Endothelial cell of umbilical vein (primary cell): ENCODE results near the gene OGDH. TPM values are rescaled to one million over a fixed set of nuclear protein-coding genes. Genes with fewer than 3 reads are reported as not detected.

Source experiments
- BruUV-seq: library from RNA; stranded (reverse); fragments of 400-500 nt; replicated peaks from 2 replicates; lab custom pipeline; 2021; lab: Mats Ljungman, UMichigan
- CTCF ChIA-PET: fragments of 300-600, 350-600 bp; sonication (Branson Sonifier 250); formaldehyde crosslinking; loops from one replicate; lab custom pipeline; 2021; ENCODE audit warnings: antibody characterized with exemption, inconsistent platforms; lab: Charles Lee
- POLR2A ChIA-PET: fragments of 300-600, 350-600 bp; sonication (Branson Sonifier 250); formaldehyde crosslinking; loops from one replicate; lab custom pipeline; 2021; ENCODE audit warnings: antibody characterized with exemption, inconsistent platforms; lab: Charles Lee
- DNase-seq: peaks from one replicate; pipeline ENCODE4 v3.0.0-alpha.2; 2011; ENCODE audit warnings: low read depth, low spot score
- FAIRE-seq: peaks from 2 replicates; lab custom pipeline; 2011; peaks lifted over from hg19 to GRCh38; lab: Jason Lieb, UNC
- H2AFZ ChIP-seq: 2 replicates; pipeline ENCODE4 v1.6.0; 2012; ENCODE audit warnings: low read depth, low read length, control low read depth, inconsistent platforms
- H3K27ac ChIP-seq: 2 replicates; pipeline ENCODE4 v1.5.1; 2011; ENCODE audit warnings: low read depth, mild to moderate bottlenecking, control low read depth, low read length, moderate library complexity; ENCODE audit not compliant: insufficient read depth
- H3K27me3 ChIP-seq, 2 experiments: 2 replicates each; pipeline versions ENCODE4 v1.6.0 to v1.6.1; 2011; ENCODE audit warnings: low read length in 2 of 2, mixed read lengths in 1 of 2; ENCODE audit not compliant: control insufficient read depth in 2 of 2, insufficient read depth in 2 of 2
- H3K36me3 ChIP-seq, 2 experiments: 2 replicates in 1 of 2; 3 replicates in 1 of 2; pipeline ENCODE4 v1.5.1; 2011; ENCODE audit warnings: low read length in 2 of 2, mild to moderate bottlenecking in 1 of 2, moderate library complexity in 1 of 2; ENCODE audit not compliant: control insufficient read depth in 2 of 2, insufficient read depth in 2 of 2; ENCODE audit errors: extremely low read depth in 1 of 2
- H3K4me1 ChIP-seq: 3 replicates; pipeline ENCODE4 v1.5.1; 2011; ENCODE audit warnings: mild to moderate bottlenecking, low read length; ENCODE audit not compliant: control insufficient read depth, insufficient read depth; ENCODE audit errors: extremely low read depth
- H3K4me2 ChIP-seq: 2 replicates; pipeline ENCODE4 v1.6.1; 2011; ENCODE audit warnings: low read length, control low read depth, mixed read lengths; ENCODE audit not compliant: insufficient read depth
- H3K4me3 ChIP-seq, 3 experiments: fragments of 200-600 bp in 1 of 3; sonication (generic), shearing (Covaris generic) in 1 of 3; replicated peaks in 1 of 3; 2 replicates each; pipeline ENCODE4 v1.5.1; 2011 to 2016; ENCODE audit warnings: control low read depth in 3 of 3, low read length in 3 of 3, mild to moderate bottlenecking in 2 of 3, inconsistent platforms in 1 of 3, low read depth in 1 of 3, moderate library complexity in 1 of 3; ENCODE audit not compliant: insufficient read depth in 1 of 3
- H3K79me2 ChIP-seq: 2 replicates; pipeline ENCODE4 v1.6.0; 2012; ENCODE audit warnings: low read length, inconsistent platforms; ENCODE audit not compliant: control insufficient read depth, insufficient read depth
- H3K9ac ChIP-seq: replicated peaks from 2 replicates; pipeline ENCODE3; 2011; ENCODE audit warnings: low read length, control low read depth; ENCODE audit not compliant: insufficient read depth; ENCODE audit errors: extremely low read depth
- H3K9me1 ChIP-seq: replicated peaks from 3 replicates; pipeline ENCODE4 v1.6.0; 2011; ENCODE audit warnings: mild to moderate bottlenecking, low read length; ENCODE audit not compliant: control insufficient read depth, insufficient read depth; ENCODE audit errors: extremely low read depth
- H3K9me3 ChIP-seq: replicated peaks from 2 replicates; pipeline ENCODE4 v1.5.1; 2012; ENCODE audit warnings: low read length, inconsistent platforms; ENCODE audit not compliant: control insufficient read depth, insufficient read depth
- H4K20me1 ChIP-seq: replicated peaks from 2 replicates; pipeline ENCODE3; 2011; ENCODE audit warnings: mild to moderate bottlenecking, low read length; ENCODE audit not compliant: control insufficient read depth, insufficient read depth; ENCODE audit errors: extremely low read depth
- CTCF ChIP-seq, 2 donors: IDR thresholded peaks; 1 replicate in 1 of 2; 2 replicates in 1 of 2; pipeline ENCODE4 v1.5.1; 2011; ENCODE audit warnings: low read length in 2 of 2, mild to moderate bottlenecking in 2 of 2, moderate library complexity in 2 of 2, control low read depth in 1 of 2, inconsistent platforms in 1 of 2, low read depth in 1 of 2; ENCODE audit not compliant: insufficient read depth in 1 of 2; ENCODE audit errors: extremely low read depth in 1 of 2
- EZH2 ChIP-seq: IDR thresholded peaks from 2 replicates; pipeline ENCODE4 v1.6.1; 2012; ENCODE audit warnings: borderline replicate concordance, low read depth, mild to moderate bottlenecking, moderate library complexity, low read length, inconsistent platforms; ENCODE audit not compliant: severe bottlenecking
- FOS ChIP-seq: IDR thresholded peaks from 2 replicates; pipeline ENCODE4 v1.6.1; 2011; ENCODE audit warnings: mild to moderate bottlenecking, low read length, moderate library complexity, borderline replicate concordance; ENCODE audit not compliant: insufficient read depth
- GATA2 ChIP-seq: IDR thresholded peaks from 2 replicates; pipeline ENCODE4 v1.7.0; 2011; ENCODE audit warnings: low read depth, mild to moderate bottlenecking, moderate library complexity, mixed read lengths, low read length; ENCODE audit not compliant: insufficient read length, insufficient read depth
- JUN ChIP-seq: IDR thresholded peaks from 2 replicates; pipeline ENCODE4 v1.6.1; 2011; ENCODE audit warnings: borderline replicate concordance, low read depth; ENCODE audit not compliant: insufficient read length, insufficient read depth
- MAX ChIP-seq: IDR thresholded peaks from 2 replicates; pipeline ENCODE4 v1.6.1; 2011; ENCODE audit not compliant: insufficient read depth, insufficient read length
- MYC ChIP-seq: IDR thresholded peaks from one replicate; pipeline ENCODE4 v1.6.1; 2011; ENCODE audit warnings: mild to moderate bottlenecking, low read depth, low read length
- POLR2A ChIP-seq: IDR thresholded peaks from 2 replicates; pipeline ENCODE4 v1.6.1; 2012; ENCODE audit warnings: low read depth, mild to moderate bottlenecking, control low read depth, low read length
- POLR2AphosphoS5 ChIP-seq: IDR thresholded peaks from 2 replicates; pipeline ENCODE4 v1.6.1; 2012; ENCODE audit warnings: low read depth, mild to moderate bottlenecking, control low read depth, low read length, moderate library complexity; ENCODE audit not compliant: insufficient read depth
- dilution Hi-C: fragments of 300-500 bp; cut with MboI; formaldehyde crosslinking; loops from one replicate; pipeline ENCODE4 v1.15.0; 2019; ENCODE audit warnings: low sequenced_read_pairs; ENCODE audit not compliant: extremely low pct_ligation_motif_present
- intact Hi-C: fragments of 100-400 bp; cut with micrococcal nuclease; formaldehyde crosslinking; loops from one replicate; pipeline ENCODE4 v1.10.0; 2022
- polyA plus RNA-seq, 4 experiments: library from polyadenylated mRNA; depleted of rRNA in 3 of 4; stranded (reverse) in 3 of 4; unstranded in 1 of 4; fragments of >200 nt; gene quantifications; 2 replicates each; pipeline versions ENCODE4 v1.2.1 to v1.2.3, GENCODE V29; 2011 to 2012; ENCODE audit warnings: missing spikeins in 1 of 4
- total RNA-seq: library from RNA; stranded (reverse); gene quantifications from 2 replicates; pipeline ENCODE4 v1.2.3, GENCODE V29; 2021

OGDH gene
- total and polyA plus RNA-seq, 2 donors (not counting 3 experiments of a cell fraction or from before 2014, with no cell fraction given), result 88.9 to 92.9 TPM

GRCh38 chr7:44604941-44605340 lies 1.5 kb upstream of the OGDH start:
- no peak overlapping the region for H2AFZ ChIP-seq
- FAIRE-seq (no peak), DNase-seq (no peak)
- H3K4me2 ChIP-seq, result no peak overlapping the region
- BruUV-seq, result no TSS peak
- no peak overlapping the region for H3K27ac ChIP-seq
- dilution Hi-C loops, result no loop called here
- ChIA-PET POLR2A (no interaction called here), CTCF (interaction anchor here (0.6 to 1.3 kb wide), 3 partner anchors 29 to 196 kb away, joined by 3 read pairs; no protein-coding TSS in a partner anchor)
- H3K36me3 ChIP-seq, result no peaks in the 10 kb centered on the region
- no peak overlapping the region for H3K9ac ChIP-seq
- TF ChIP-seq POLR2AphosphoS5, result no peak
- peaks cover 11% of the 10 kb centered on the region for H3K4me1 ChIP-seq
- H4K20me1 ChIP-seq, result no peaks in the 10 kb centered on the region
- H3K79me2 ChIP-seq, result peaks cover 30% of the 10 kb centered on the region
- H3K9me1 ChIP-seq, result no peaks in the 10 kb centered on the region
- H3K27me3 ChIP-seq, result peaks cover 2 to 6% of the 10 kb centered on the region in 2 experiments
- intact Hi-C loops, result no loop called here
- no peaks in the 10 kb centered on the region for H3K9me3 ChIP-seq
- H3K4me3 ChIP-seq, result no peak overlapping the region

GRCh38 chr7:44607141-44608068 lies 978 bp downstream of the OGDH start:
- H3K36me3 ChIP-seq, result no peaks in the 10 kb centered on the region
- CTCF ChIA-PET, result interaction anchor here (0.9 to 1.6 kb wide), 5 partner anchors 15 to 240 kb away, joined by 3 to 11 read pairs (median 5); partner anchors contain the start of gene H2AZ2
- H3K9me1 ChIP-seq, result no peaks in the 10 kb centered on the region
- H3K79me2 ChIP-seq, result peaks cover 50% of the 10 kb centered on the region
- intact Hi-C loops (no loop called here), dilution Hi-C loops (no loop called here)
- H3K4me1 ChIP-seq, result peaks cover 11% of the 10 kb centered on the region
- peak overlapping the region; percentile 76 for H3K9ac ChIP-seq
- POLR2A ChIA-PET, result interaction anchor here (0.6 to 1.3 kb wide), 9 partner anchors 26 to 378 kb away, joined by 3 to 6 read pairs (median 3); partner anchors contain the start of gene H2AZ2
- DNase-seq (no peak), FAIRE-seq (no peak)
- H3K27ac ChIP-seq, result peak overlapping the region; percentile 44
- TF ChIP-seq CTCF (IDR thresholded peaks at IDR 0.05; ENCODE audit: extremely low read depth in 1 of 2, insufficient read depth in 1 of 2, low read depth in 1 of 2, low read length in 2 of 2), result no peak
- TF ChIP-seq MYC, result no peak
- no peak for TF ChIP-seq JUN
- no peak for TF ChIP-seq MAX
- TF ChIP-seq POLR2A, result no peak
- TF ChIP-seq POLR2AphosphoS5, result no peak
- no peak for TF ChIP-seq FOS
- no peak for TF ChIP-seq GATA2
- no peak for TF ChIP-seq EZH2
- H4K20me1 ChIP-seq, result no peaks in the 10 kb centered on the region
- peaks cover 0 to 2% of the 10 kb centered on the region in 2 experiments for H3K27me3 ChIP-seq
- H3K9me3 ChIP-seq, result no peaks in the 10 kb centered on the region
- TSS peak; percentile 62 for BruUV-seq
- peak overlapping the region; percentile 36 to 98 (median 79) for H3K4me3 ChIP-seq
- H2AFZ ChIP-seq, result peak overlapping the region; percentile 42
- H3K4me2 ChIP-seq, result peak overlapping the region; percentile 83
